ENCODE measurements around the gene STPG1. TPM values are rescaled to one million over a fixed set of nuclear protein-coding genes. Genes with fewer than 3 reads are reported as not detected.

STPG1 gene
- total and polyA plus RNA-seq, 2 of the 13 experiments (the other 11 are each of a cell fraction or from before 2014, with no cell fraction given) = 3.4 to 4.3 TPM

GRCh38 chr1:24421502-24421901, 7.9 kb upstream of the STPG1 start:
- H3K9me3 ChIP-seq (ENCODE audit: low read length) = no peaks in the 10 kb centered on the region
- no TSS peak for BruUV-seq (replicated peaks)
- no peaks in the 10 kb centered on the region for H4K20me1 ChIP-seq (ENCODE audit: insufficient read depth, low read length)
- TF ChIP-seq ZKSCAN1 (IDR thresholded peaks at IDR 0.05; ENCODE audit: low read length) = peak; percentile 90
- TF ChIP-seq, protein P1, sequence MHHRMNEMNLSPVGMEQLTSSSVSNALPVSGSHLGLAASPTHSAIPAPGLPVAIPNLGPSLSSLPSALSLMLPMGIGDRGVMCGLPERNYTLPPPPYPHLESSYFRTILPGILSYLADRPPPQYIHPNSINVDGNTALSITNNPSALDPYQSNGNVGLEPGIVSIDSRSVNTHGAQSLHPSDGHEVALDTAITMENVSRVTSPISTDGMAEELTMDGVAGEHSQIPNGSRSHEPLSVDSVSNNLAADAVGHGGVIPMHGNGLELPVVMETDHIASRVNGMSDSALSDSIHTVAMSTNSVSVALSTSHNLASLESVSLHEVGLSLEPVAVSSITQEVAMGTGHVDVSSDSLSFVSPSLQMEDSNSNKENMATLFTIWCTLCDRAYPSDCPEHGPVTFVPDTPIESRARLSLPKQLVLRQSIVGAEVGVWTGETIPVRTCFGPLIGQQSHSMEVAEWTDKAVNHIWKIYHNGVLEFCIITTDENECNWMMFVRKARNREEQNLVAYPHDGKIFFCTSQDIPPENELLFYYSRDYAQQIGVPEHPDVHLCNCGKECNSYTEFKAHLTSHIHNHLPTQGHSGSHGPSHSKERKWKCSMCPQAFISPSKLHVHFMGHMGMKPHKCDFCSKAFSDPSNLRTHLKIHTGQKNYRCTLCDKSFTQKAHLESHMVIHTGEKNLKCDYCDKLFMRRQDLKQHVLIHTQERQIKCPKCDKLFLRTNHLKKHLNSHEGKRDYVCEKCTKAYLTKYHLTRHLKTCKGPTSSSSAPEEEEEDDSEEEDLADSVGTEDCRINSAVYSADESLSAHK (CRISPR knock-in tag; IDR thresholded peaks at IDR 0.05; ENCODE audit: borderline replicate concordance) = no peak
- TF ChIP-seq ZMYM4 (CRISPR knock-in tag; IDR thresholded peaks at IDR 0.05) = no peak
- FAIRE-seq (peak; percentile 18), DNase-seq (ENCODE audit: low spot score) (peak; percentile 16), ATAC-seq (no peak)
- H3K4me3 ChIP-seq (replicated peaks in 1 of 3; ENCODE audit: insufficient read depth in 1 of 3, low read depth in 2 of 3, low read length in 3 of 3) = no peak overlapping the region
- peaks cover 0 to 10% of the 10 kb centered on the region in 2 experiments; a peak in 1 of 5 replicates for H3K36me3 ChIP-seq (replicated peaks in 1 of 2; ENCODE audit: control insufficient read depth in 1 of 2, insufficient read depth in 2 of 2, low read length in 2 of 2)
- CTCF ChIA-PET (ENCODE audit: low intra/inter-chr PET ratio, low total read pairs) = no interaction called here
- intact Hi-C loops (cut with micrococcal nuclease; ENCODE audit: unreplicated experiment) (no loop called here), in situ Hi-C loops (cut with HindIII; ENCODE audit: extremely low pct_ligation_motif_present, low pct_unique_long_range_greater_than_20kb) (no loop called here)
- WGBS (ENCODE audit: low lambda C conversion rate) = 75% methylated on average over 2 of the region's 2 CpGs
- H3K27ac ChIP-seq (ENCODE audit: extremely low read length, insufficient read depth, low read length) = no peak overlapping the region
- no peaks in the 10 kb centered on the region for H3K79me2 ChIP-seq (ENCODE audit: insufficient read depth, low read length)
- POLR2A ChIA-PET = no interaction called here
- no peak overlapping the region for H2AFZ ChIP-seq (ENCODE audit: low read length)
- peaks cover 20% of the 10 kb centered on the region for H3K4me1 ChIP-seq (ENCODE audit: insufficient read depth, low read length)
- H3K27me3 ChIP-seq (ENCODE audit: control insufficient read depth in 1 of 2, insufficient read depth in 2 of 2, low read length in 2 of 2) = no peaks in the 10 kb centered on the region
- H3K9ac ChIP-seq (ENCODE audit: insufficient read depth, low read depth, low read length) = no peak overlapping the region
- no peak overlapping the region for H3K4me2 ChIP-seq (ENCODE audit: low read depth, low read length)

DNA sequence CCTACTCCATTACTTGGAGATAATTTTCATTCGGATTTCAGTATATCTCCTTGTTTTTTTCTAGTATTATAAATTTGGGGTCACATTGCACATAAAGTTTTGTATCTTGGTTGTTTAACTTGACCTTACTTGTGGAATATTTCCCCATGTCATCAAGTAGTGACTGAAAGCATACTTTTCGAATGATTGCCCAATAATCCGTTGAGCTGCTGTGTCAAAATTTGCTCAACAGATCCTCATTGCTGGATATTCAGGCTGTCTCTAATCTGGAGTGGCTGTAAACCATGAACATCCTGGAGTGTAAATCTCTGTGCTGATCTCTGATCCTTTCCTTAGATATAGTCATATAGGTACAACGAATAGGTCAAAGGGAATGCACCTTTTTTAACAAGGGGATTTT, 7.0 kb upstream of the STPG1 start:
- H2AFZ ChIP-seq (ENCODE audit: low read length) = no peak overlapping the region
- no peak overlapping the region for H3K9ac ChIP-seq (ENCODE audit: insufficient read depth, low read depth, low read length)
- no peak for TF ChIP-seq ZSCAN22 (CRISPR knock-in tag; IDR thresholded peaks at IDR 0.05)
- TF ChIP-seq CEBPB (IDR thresholded peaks at IDR 0.05; ENCODE audit: borderline replicate concordance, low read depth, low read length) = peak; percentile 38; the same call in 1 of the 2 replicates
- 0 out of 2 replicates have a peak, but pooled peaks have one; percentile 8 for TF ChIP-seq CEBPG (CRISPR knock-in tag; IDR thresholded peaks at IDR 0.05)
- BruUV-seq (replicated peaks) = no TSS peak
- in situ Hi-C loops (cut with HindIII; ENCODE audit: extremely low pct_ligation_motif_present, low pct_unique_long_range_greater_than_20kb) = no loop called here
- no peak overlapping the region for H3K27ac ChIP-seq (ENCODE audit: extremely low read length, insufficient read depth, low read length)
- H3K27me3 ChIP-seq (ENCODE audit: control insufficient read depth in 1 of 2, insufficient read depth in 2 of 2, low read length in 2 of 2) = no peaks in the 10 kb centered on the region
- no peaks in the 10 kb centered on the region for H3K79me2 ChIP-seq (ENCODE audit: insufficient read depth, low read length)
- POLR2A ChIA-PET = no interaction called here
- H3K4me1 ChIP-seq (ENCODE audit: insufficient read depth, low read length) = peaks cover 24% of the 10 kb centered on the region
- WGBS (ENCODE audit: low lambda C conversion rate) = 78% methylated on average over 4 of the region's 4 CpGs
- no peak for DNase-seq (ENCODE audit: low spot score)
- peaks cover 0 to 10% of the 10 kb centered on the region in 2 experiments; a peak in 1 of 5 replicates for H3K36me3 ChIP-seq (replicated peaks in 1 of 2; ENCODE audit: control insufficient read depth in 1 of 2, insufficient read depth in 2 of 2, low read length in 2 of 2)
- CTCF ChIA-PET (ENCODE audit: low intra/inter-chr PET ratio, low total read pairs) = no interaction called here
- ATAC-seq = no peak
- H3K9me3 ChIP-seq (ENCODE audit: low read length) = no peaks in the 10 kb centered on the region
- H4K20me1 ChIP-seq (ENCODE audit: insufficient read depth, low read length) = no peaks in the 10 kb centered on the region
- no peak overlapping the region for H3K4me2 ChIP-seq (ENCODE audit: low read depth, low read length)
- no peak overlapping the region for H3K4me3 ChIP-seq (replicated peaks in 1 of 3; ENCODE audit: insufficient read depth in 1 of 3, low read depth in 2 of 3, low read length in 3 of 3)
- intact Hi-C loops (cut with micrococcal nuclease; ENCODE audit: unreplicated experiment) = no loop called here
- FAIRE-seq = no peak

Measured in HepG2 (cell line).